Measurements from ENCODE around the gene LSM4.

The LSM4 gene

GRCh38 chr19:18282021-18282787 is 40.7 kb downstream of the LSM4 start:
- peak overlapping the region; percentile 93 to 100 (median 98) for H3K27ac ChIP-seq
- H3K4me2 ChIP-seq, result peak overlapping the region; percentile 81 to 98 (median 93)
- peaks cover 14 to 20% (median 16%) of the 10 kb centered on the region in 11 experiments for H3K36me3 ChIP-seq
- H3K9ac ChIP-seq, result peak overlapping the region; percentile 93 to 99 (median 98)
- H3K4me3 ChIP-seq, result peak overlapping the region; percentile 47 to 67 (median 58)
- H3K9me3 ChIP-seq (replicated peaks in 1 of 11), result no peaks in the 10 kb centered on the region
- H4K20me1 ChIP-seq, result peaks cover 33 to 41% (median 40%) of the 10 kb centered on the region in 11 experiments
- H3K27me3 ChIP-seq, result no peaks in the 10 kb centered on the region
- H3K4me1 ChIP-seq, result peaks cover 51 to 67% (median 61%) of the 10 kb centered on the region in 10 experiments
- no peak for TF ChIP-seq Cebpa-rat (IDR thresholded peaks at IDR 0.05)

GRCh38 chr19:18281082-18282020 is 41.5 kb downstream of the LSM4 start, which contains the start of gene JUND:
TSS of gene JUND (minus strand) at chr19:18281622. CDS start at chr19:18281484, 138 bp downstream.
- H3K4me1 ChIP-seq, result peaks cover 47 to 69% (median 59%) of the 10 kb centered on the region in 10 experiments
- H3K4me3 ChIP-seq, result peak within 1 kb of the TSS; percentile 81 to 99 (median 92)
- no peak for TF ChIP-seq Cebpa-rat (IDR thresholded peaks at IDR 0.05)
- H3K9ac ChIP-seq, result peak within 1 kb of the TSS; percentile 95 to 100 (median 99)
- H3K4me2 ChIP-seq, result peak within 1 kb of the TSS; percentile 85 to 98 (median 95)
- no peaks in the 10 kb centered on the region for H3K27me3 ChIP-seq
- peaks cover 42 to 50% (median 48%) of the 10 kb centered on the region in 11 experiments for H4K20me1 ChIP-seq
- peaks cover 16 to 26% (median 21%) of the 10 kb centered on the region in 11 experiments for H3K36me3 ChIP-seq
- H3K9me3 ChIP-seq (replicated peaks in 1 of 11), result no peaks in the 10 kb centered on the region
- peak within 1 kb of the TSS; percentile 96 to 100 (median 98) for H3K27ac ChIP-seq

- Histone ChIP-seq H3K9ac (peak overlapping the region; percentile 95 to 100 (median 99)), H4K20me1 (peaks cover 50 to 59% (median 57%) of the 10 kb centered on the region in 11 experiments), H3K4me2 (peak overlapping the region; percentile 73 to 97 (median 89)), H3K4me3 (peak overlapping the region; percentile 81 to 99 (median 92)), H3K27me3 (no peaks in the 10 kb centered on the region), H3K4me1 (peaks cover 43 to 69% (median 60%) of the 10 kb centered on the region in 10 experiments), H3K36me3 (peaks cover 24 to 35% (median 30%) of the 10 kb centered on the region in 11 experiments), H3K9me3 (replicated peaks in 1 of 11) (no peaks in the 10 kb centered on the region), H3K27ac (peak overlapping the region; percentile 96 to 100 (median 98))
- TF ChIP-seq Cebpa-rat (IDR thresholded peaks at IDR 0.05), result no peak
Measured at GRCh38 chr19:18280247-18281081, 42.4 kb downstream of the LSM4 start.

GRCh38 chr19:18279516-18280246 is 43.2 kb downstream of the LSM4 start:
- Histone ChIP-seq H4K20me1 (peaks cover 58 to 67% (median 65%) of the 10 kb centered on the region in 11 experiments), H3K36me3 (peaks cover 26 to 43% (median 38%) of the 10 kb centered on the region in 11 experiments), H3K27ac (peak overlapping the region; percentile 96 to 100 (median 98)), H3K4me1 (peaks cover 37 to 69% (median 59%) of the 10 kb centered on the region in 10 experiments), H3K4me3 (peak overlapping the region; percentile 81 to 99 (median 92)), H3K9ac (peak overlapping the region; percentile 95 to 100 (median 99)), H3K9me3 (replicated peaks in 1 of 11) (no peaks in the 10 kb centered on the region), H3K27me3 (no peaks in the 10 kb centered on the region), H3K4me2 (peak overlapping the region; percentile 73 to 97 (median 90))
- no peak for TF ChIP-seq Cebpa-rat (IDR thresholded peaks at IDR 0.05)

GRCh38 chr19:18279266-18279515 is 43.7 kb downstream of the LSM4 start:
- H3K4me3 ChIP-seq, result peak overlapping the region; percentile 81 to 99 (median 92)
- peaks cover 63 to 71% (median 69%) of the 10 kb centered on the region in 11 experiments for H4K20me1 ChIP-seq
- TF ChIP-seq Cebpa-rat (IDR thresholded peaks at IDR 0.05), result no peak
- no peaks in the 10 kb centered on the region for H3K9me3 ChIP-seq (replicated peaks in 1 of 11)
- no peaks in the 10 kb centered on the region for H3K27me3 ChIP-seq
- peak overlapping the region; percentile 15 to 100 (median 98); a peak in 21 of 22 replicates for H3K27ac ChIP-seq
- peaks cover 32 to 65% (median 57%) of the 10 kb centered on the region in 10 experiments for H3K4me1 ChIP-seq
- H3K9ac ChIP-seq, result peak overlapping the region; percentile 95 to 100 (median 99)
- peaks cover 26 to 48% (median 42%) of the 10 kb centered on the region in 11 experiments for H3K36me3 ChIP-seq
- peak overlapping the region; percentile 73 to 97 (median 90) for H3K4me2 ChIP-seq

GRCh38 chr19:18278521-18279265 is 44.2 kb downstream of the LSM4 start:
- Histone ChIP-seq H3K4me1 (peaks cover 32 to 62% (median 55%) of the 10 kb centered on the region in 10 experiments), H3K27ac (peak overlapping the region; percentile 15 to 100 (median 98); a peak in 20 of 22 replicates), H3K9ac (peak overlapping the region; percentile 95 to 100 (median 99)), H3K36me3 (peaks cover 26 to 50% (median 43%) of the 10 kb centered on the region in 11 experiments), H3K4me2 (peak overlapping the region; percentile 73 to 97 (median 90)), H3K27me3 (no peaks in the 10 kb centered on the region), H3K4me3 (peak overlapping the region; percentile 81 to 99 (median 92)), H4K20me1 (peaks cover 68 to 76% (median 74%) of the 10 kb centered on the region in 11 experiments), H3K9me3 (replicated peaks in 1 of 11) (no peaks in the 10 kb centered on the region)
- no peak for TF ChIP-seq Cebpa-rat (IDR thresholded peaks at IDR 0.05)

- peaks cover 21 to 47% (median 39%) of the 10 kb centered on the region in 10 experiments for H3K4me1 ChIP-seq
- peak overlapping the region in 3 of 11 experiments; percentile 7 to 48 (median 47); a peak in 2 of 22 replicates for H3K9ac ChIP-seq
- H3K9me3 ChIP-seq (replicated peaks in 1 of 11), result no peaks in the 10 kb centered on the region
- TF ChIP-seq Cebpa-rat (IDR thresholded peaks at IDR 0.05), result no peak
- H3K4me3 ChIP-seq, result no peak overlapping the region
- H3K27me3 ChIP-seq, result no peaks in the 10 kb centered on the region
- H4K20me1 ChIP-seq, result peaks cover 69 to 99% (median 84%) of the 10 kb centered on the region in 11 experiments
- peak overlapping the region in 6 of 11 experiments; percentile 17 to 77 (median 56); a peak in 11 of 22 replicates for H3K4me2 ChIP-seq
- H3K36me3 ChIP-seq, result peaks cover 26 to 56% (median 45%) of the 10 kb centered on the region in 11 experiments
- H3K27ac ChIP-seq, result 0 out of 22 replicates have a peak overlapping the region, but pooled peaks of 1 of the 11 experiments have one; percentile 7
Measured at GRCh38 chr19:18274781-18275356, 48.0 kb downstream of the LSM4 start.
